Kidney tubule cell (primary cell): ENCODE data around the gene PLCH1.

Source experiments
- DNase-seq: peaks from one replicate; pipeline ENCODE4 v3.0.0-alpha.2; 2018; ENCODE audit warnings: low spot score

Gene PLCH1

GRCh38 chr3:155746703-155747102 lies 1.8 kb upstream of the PLCH1 start:
- DNase-seq: no peak

GRCh38 chr3:155745795-155746550 lies 1.1 kb upstream of the PLCH1 start:
- peak; percentile 84 for DNase-seq

GRCh38 chr3:155744010-155744625 lies 753 bp downstream of the PLCH1 start:
- DNase-seq: peak; percentile 78

GRCh38 chr3:155743606-155744005 lies 1.3 kb downstream of the PLCH1 start:
- peak; percentile 25 for DNase-seq

GRCh38 chr3:155742349-155742965 lies 2.4 kb downstream of the PLCH1 start:
- no peak for DNase-seq

- peak; percentile 61 for DNase-seq
These were observed 3.3 kb downstream of the PLCH1 start for GRCh38 chr3:155741603-155742002.

- DNase-seq: no peak
These were observed 3.8 kb downstream of the PLCH1 start for GRCh38 chr3:155741101-155741500.

- peak; percentile 36 for DNase-seq
These were observed 5.7 kb downstream of the PLCH1 start for GRCh38 chr3:155739154-155739553.

GRCh38 chr3:155738580-155739076 lies 6.2 kb downstream of the PLCH1 start:
- DNase-seq: no peak

GRCh38 chr3:155737844-155738460 lies 6.9 kb downstream of the PLCH1 start:
- peak; percentile 98 for DNase-seq

GRCh38 chr3:155736381-155736780 lies 8.5 kb downstream of the PLCH1 start:
- DNase-seq: no peak

GRCh38 chr3:155730843-155731242 lies 14.0 kb downstream of the PLCH1 start:
- DNase-seq: no peak

GRCh38 chr3:155727836-155728235 lies 17.0 kb downstream of the PLCH1 start:
- DNase-seq: no peak

GRCh38 chr3:155714295-155714718 lies 30.6 kb downstream of the PLCH1 start:
- DNase-seq: no peak

- no peak for DNase-seq
These were observed 32.9 kb downstream of the PLCH1 start for GRCh38 chr3:155712008-155712407.

GRCh38 chr3:155704771-155705559 lies 39.9 kb downstream of the PLCH1 start:
- peak; percentile 26 for DNase-seq

GRCh38 chr3:155704061-155704460 lies 40.8 kb downstream of the PLCH1 start:
- DNase-seq: peak; percentile 15

- DNase-seq: no peak
These were observed 41.9 kb downstream of the PLCH1 start for GRCh38 chr3:155702745-155703591.

- peak; percentile 66 for DNase-seq
These were observed 42.9 kb downstream of the PLCH1 start for GRCh38 chr3:155701882-155702465.

- DNase-seq: no peak
These were observed 47.3 kb downstream of the PLCH1 start for GRCh38 chr3:155697542-155697941.
